Ishikawa (cell line): Measurements from ENCODE around the gene NTPCR.

ENCODE experiments used
- CEBPB ChIP-seq: IDR thresholded peaks from 2 replicates; pipeline ENCODE4 v1.6.1; 2012
- CREB1 ChIP-seq: IDR thresholded peaks from 2 replicates; pipeline ENCODE4 v1.6.1; 2012; ENCODE audit warnings: low read depth
- EGR1 ChIP-seq: IDR thresholded peaks from 2 replicates; pipeline ENCODE4 v1.6.1; 2012
- EP300 ChIP-seq: IDR thresholded peaks from 2 replicates; pipeline ENCODE4 v1.6.1; 2012; ENCODE audit warnings: borderline replicate concordance
- FOXM1 ChIP-seq: IDR thresholded peaks from 2 replicates; pipeline ENCODE4 v1.6.1; 2012; ENCODE audit warnings: low read depth, borderline replicate concordance
- MAX ChIP-seq: IDR thresholded peaks from 2 replicates; pipeline ENCODE4 v1.6.1; 2012
- NFIC ChIP-seq: IDR thresholded peaks from 2 replicates; pipeline ENCODE4 v1.6.1; 2012
- RAD21 ChIP-seq: IDR thresholded peaks from 2 replicates; pipeline ENCODE4 v1.6.1; 2012; ENCODE audit warnings: low read depth
- TAF1 ChIP-seq: IDR thresholded peaks from 2 replicates; pipeline ENCODE4 v1.6.1; 2012; ENCODE audit warnings: low read depth, mild to moderate bottlenecking
- TCF12 ChIP-seq: IDR thresholded peaks from 2 replicates; pipeline ENCODE4 v1.6.1; 2012; ENCODE audit warnings: low read depth
- TEAD4 ChIP-seq: IDR thresholded peaks from 2 replicates; pipeline ENCODE4 v1.6.1; 2012
- YY1 ChIP-seq: IDR thresholded peaks from 2 replicates; pipeline ENCODE4 v1.6.1; 2012; ENCODE audit warnings: low read depth
- ZBTB7A ChIP-seq: IDR thresholded peaks from 2 replicates; pipeline ENCODE4 v1.6.1; 2012; ENCODE audit warnings: low read depth
- TF ChIP-seq, protein P1 (sequence below): IDR thresholded peaks from 2 replicates; pipeline ENCODE4 v1.6.1; 2012; ENCODE audit warnings: low read depth, mild to moderate bottlenecking
- TF ChIP-seq, protein P2 (sequence below): IDR thresholded peaks from 2 replicates; pipeline ENCODE4 v1.6.1; 2012

Gene NTPCR

GRCh38 chr1:233005156-233005555 lies 54.7 kb downstream of the NTPCR start:
- TF ChIP-seq TEAD4, result no peak
- no peak for TF ChIP-seq FOXM1
- TF ChIP-seq ZBTB7A, result no peak
- TF ChIP-seq CEBPB, result no peak

- no peak for TF ChIP-seq NFIC
- no peak for TF ChIP-seq EP300
- TF ChIP-seq CREB1, result no peak
Observed at GRCh38 chr1:233005703-233006102, 55.3 kb downstream of the NTPCR start.

- TF ChIP-seq ZBTB7A, result no peak
- TF ChIP-seq TCF12, result no peak
- no peak for TF ChIP-seq TEAD4
- no peak for TF ChIP-seq EGR1
- TF ChIP-seq CREB1, result no peak
- no peak for TF ChIP-seq TAF1
- TF ChIP-seq, protein P1, sequence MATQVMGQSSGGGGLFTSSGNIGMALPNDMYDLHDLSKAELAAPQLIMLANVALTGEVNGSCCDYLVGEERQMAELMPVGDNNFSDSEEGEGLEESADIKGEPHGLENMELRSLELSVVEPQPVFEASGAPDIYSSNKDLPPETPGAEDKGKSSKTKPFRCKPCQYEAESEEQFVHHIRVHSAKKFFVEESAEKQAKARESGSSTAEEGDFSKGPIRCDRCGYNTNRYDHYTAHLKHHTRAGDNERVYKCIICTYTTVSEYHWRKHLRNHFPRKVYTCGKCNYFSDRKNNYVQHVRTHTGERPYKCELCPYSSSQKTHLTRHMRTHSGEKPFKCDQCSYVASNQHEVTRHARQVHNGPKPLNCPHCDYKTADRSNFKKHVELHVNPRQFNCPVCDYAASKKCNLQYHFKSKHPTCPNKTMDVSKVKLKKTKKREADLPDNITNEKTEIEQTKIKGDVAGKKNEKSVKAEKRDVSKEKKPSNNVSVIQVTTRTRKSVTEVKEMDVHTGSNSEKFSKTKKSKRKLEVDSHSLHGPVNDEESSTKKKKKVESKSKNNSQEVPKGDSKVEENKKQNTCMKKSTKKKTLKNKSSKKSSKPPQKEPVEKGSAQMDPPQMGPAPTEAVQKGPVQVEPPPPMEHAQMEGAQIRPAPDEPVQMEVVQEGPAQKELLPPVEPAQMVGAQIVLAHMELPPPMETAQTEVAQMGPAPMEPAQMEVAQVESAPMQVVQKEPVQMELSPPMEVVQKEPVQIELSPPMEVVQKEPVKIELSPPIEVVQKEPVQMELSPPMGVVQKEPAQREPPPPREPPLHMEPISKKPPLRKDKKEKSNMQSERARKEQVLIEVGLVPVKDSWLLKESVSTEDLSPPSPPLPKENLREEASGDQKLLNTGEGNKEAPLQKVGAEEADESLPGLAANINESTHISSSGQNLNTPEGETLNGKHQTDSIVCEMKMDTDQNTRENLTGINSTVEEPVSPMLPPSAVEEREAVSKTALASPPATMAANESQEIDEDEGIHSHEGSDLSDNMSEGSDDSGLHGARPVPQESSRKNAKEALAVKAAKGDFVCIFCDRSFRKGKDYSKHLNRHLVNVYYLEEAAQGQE, result no peak
- no peak for TF ChIP-seq EP300
- no peak for TF ChIP-seq FOXM1
- TF ChIP-seq MAX, result no peak
- no peak for TF ChIP-seq RAD21
- TF ChIP-seq YY1, result no peak
- TF ChIP-seq, protein P2, sequence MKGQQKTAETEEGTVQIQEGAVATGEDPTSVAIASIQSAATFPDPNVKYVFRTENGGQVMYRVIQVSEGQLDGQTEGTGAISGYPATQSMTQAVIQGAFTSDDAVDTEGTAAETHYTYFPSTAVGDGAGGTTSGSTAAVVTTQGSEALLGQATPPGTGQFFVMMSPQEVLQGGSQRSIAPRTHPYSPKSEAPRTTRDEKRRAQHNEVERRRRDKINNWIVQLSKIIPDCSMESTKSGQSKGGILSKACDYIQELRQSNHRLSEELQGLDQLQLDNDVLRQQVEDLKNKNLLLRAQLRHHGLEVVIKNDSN, result no peak
Observed at GRCh38 chr1:233006108-233006507, 55.7 kb downstream of the NTPCR start.

- TF ChIP-seq TAF1 (no peak), CREB1 (no peak), EP300 (no peak), TCF12 (no peak), CEBPB (no peak), YY1 (no peak), FOXM1 (no peak), ZBTB7A (no peak), RAD21 (no peak), MAX (no peak), EGR1 (no peak), TEAD4 (no peak), NFIC (no peak)
- TF ChIP-seq, protein P1, result no peak
- TF ChIP-seq, protein P2, result no peak
Observed at GRCh38 chr1:233006541-233006973, 56.1 kb downstream of the NTPCR start.

DNA sequence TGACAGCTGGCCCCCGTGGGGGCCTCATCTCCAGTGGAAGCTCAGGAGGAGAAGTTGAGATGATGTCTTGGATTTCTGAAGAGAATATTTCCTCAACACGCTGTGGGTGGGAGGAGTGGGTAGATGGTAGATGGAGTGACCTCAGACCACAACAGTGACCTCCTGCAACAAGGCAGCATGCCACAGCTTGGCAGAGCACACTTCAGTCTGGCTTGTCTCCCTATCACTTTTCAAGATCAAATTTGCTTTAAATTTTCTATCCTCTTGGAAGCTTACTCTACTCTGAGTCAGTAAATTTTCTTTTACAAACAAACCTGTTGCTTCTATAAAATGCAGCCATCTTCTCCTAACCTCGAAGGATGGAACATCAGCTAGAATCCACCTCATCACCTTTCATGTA lies 59.7 kb downstream of the NTPCR start:
- TF ChIP-seq TAF1 (no peak), FOXM1 (no peak), TCF12 (no peak), ZBTB7A (no peak), EP300 (no peak), TEAD4 (no peak), YY1 (no peak), NFIC (no peak), MAX (no peak), CEBPB (no peak), RAD21 (no peak), EGR1 (no peak)
- TF ChIP-seq, protein P2, result no peak

- TF ChIP-seq CREB1 (no peak), ZBTB7A (no peak)
Observed at GRCh38 chr1:233012021-233012420, 61.6 kb downstream of the NTPCR start.
